Esophagus squamous epithelium (tissue), 5 donors: ENCODE measurements around the gene CRYBG2. TPM values are rescaled to one million over a fixed set of nuclear protein-coding genes. Genes with fewer than 3 reads are reported as not detected.

ENCODE experiments used
- DNase-seq: peaks from one replicate; lab custom pipeline; 2025; lab: John Stamatoyannopoulos, UW
- H3K27ac ChIP-seq, 4 donors: fragments of 200-600 bp; sonication (generic); one replicate each; pipeline ENCODE4 v1.5.1; 2016 to 2019; ENCODE audit warnings: mild to moderate bottlenecking in 1 of 4
- H3K27me3 ChIP-seq, 4 donors: fragments of 200-600 bp; sonication (generic); 1 replicate in 3 of 4; 2 replicates in 1 of 4; pipeline versions ENCODE4 v1.5.1 to v1.6.0; 2017 to 2021; ENCODE audit warnings: antibody characterized with exemption in 1 of 4
- H3K36me3 ChIP-seq, 3 donors: fragments of 200-600 bp; sonication (generic); one replicate each; pipeline ENCODE4 v1.5.1; 2016 to 2019
- H3K4me1 ChIP-seq, 3 donors: fragments of 200-600 bp; sonication (generic); one replicate each; pipeline ENCODE4 v1.5.1; 2017 to 2019
- H3K4me3 ChIP-seq, 4 donors: fragments of 200-600 bp; sonication (generic); 1 replicate in 3 of 4; 2 replicates in 1 of 4; pipeline ENCODE4 v1.5.1; 2016 to 2019; ENCODE audit warnings: mild to moderate bottlenecking in 2 of 4, moderate library complexity in 1 of 4
- H3K9me3 ChIP-seq, 3 donors: fragments of 200-600 bp; sonication (generic); one replicate each; pipeline ENCODE4 v1.5.1; 2016 to 2019
- POLR2A ChIP-seq, 4 donors: fragments of 450-650 bp; IDR thresholded peaks; one replicate each; pipeline ENCODE4 v1.6.1; 2017; ENCODE audit warnings: antibody characterized with exemption in 4 of 4, mild to moderate bottlenecking in 4 of 4, moderate library complexity in 3 of 4
- WGBS, 2 donors: methylation state at CpG; one replicate each; pipeline ENCODE4 v1.1.5; 2018; 5-methylcytosine and 5-hydroxymethylcytosine counted together
- intact Hi-C: fragments of 100-400 bp; cut with DNase I; formaldehyde crosslinking; loops from one replicate; pipeline ENCODE4 v1.15.0; 2022
- total RNA-seq, 4 donors: library from RNA; depleted of rRNA; stranded (reverse); fragments of >200 nt; gene quantifications; one replicate each; pipeline ENCODE4 v1.1.0, GENCODE V29; 2016
- TF ChIP-seq, protein P1 (sequence below), 6 experiments: fragments of 450-650 bp in 4 of 6; fragments of 200-600 bp in 2 of 6; sonication (generic) in 2 of 6; IDR thresholded peaks; one replicate each; pipeline ENCODE4 v1.5.1; 2016 to 2019; ENCODE audit warnings: antibody characterized with exemption in 6 of 6, mild to moderate bottlenecking in 4 of 6, moderate library complexity in 4 of 6
- donor health status: DM: yes; HTN: yes; CAD: no.

CRYBG2 gene
- total RNA-seq, 4 donors from 2014 or later: 35.8 to 305 (median 122) TPM

DNA sequence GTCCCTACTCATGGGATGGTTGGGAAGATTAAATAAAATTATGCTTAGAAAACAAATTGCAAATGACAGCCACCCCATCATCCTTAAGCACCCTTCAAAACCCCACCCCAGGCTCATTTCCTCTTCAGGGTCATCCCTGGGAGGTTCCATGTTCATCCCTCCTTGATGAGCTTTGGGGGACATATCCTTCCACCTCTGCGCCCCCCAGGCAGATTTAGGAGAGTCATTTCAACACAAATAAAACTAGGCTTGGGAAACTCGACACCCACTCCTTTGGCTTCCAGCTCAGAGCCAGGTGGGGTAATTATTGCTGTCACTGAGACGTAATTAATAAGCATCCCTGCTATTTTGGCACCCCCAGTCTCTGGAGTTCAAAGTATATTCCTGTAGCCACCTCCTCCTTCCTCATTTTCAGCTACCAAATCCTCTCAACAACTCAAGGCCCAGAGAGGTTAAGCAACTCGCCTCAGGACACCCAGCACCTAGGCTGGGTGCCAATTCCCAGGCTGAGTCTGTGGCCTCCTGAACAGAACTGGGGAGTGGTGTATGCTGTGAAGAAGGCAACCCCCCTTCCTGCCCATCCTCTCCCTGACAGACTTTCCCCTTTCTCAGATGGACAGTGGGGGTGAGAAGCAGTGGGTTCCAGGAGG, 595 bp downstream of the CRYBG2 start:
- Histone ChIP-seq H3K9me3 (no peaks in the 10 kb centered on the region), H3K27me3 (peaks cover 0 to 32% (median 0%) of the 10 kb centered on the region in 4 donors), H3K4me1 (peaks cover 28 to 88% (median 35%) of the 10 kb centered on the region in 3 donors), H3K27ac (peak overlapping the region; percentile 85 to 95 (median 92)), H3K4me3 (peak overlapping the region; percentile 43 to 59 (median 48)), H3K36me3 (no peaks in the 10 kb centered on the region)
- DNase-seq: no peak
- WGBS, 2 donors: 38 to 72% methylated on average over 4 of the region's 4 CpGs
- no peak for TF ChIP-seq POLR2A (IDR thresholded peaks at IDR 0.05)
- TF ChIP-seq, protein P1, sequence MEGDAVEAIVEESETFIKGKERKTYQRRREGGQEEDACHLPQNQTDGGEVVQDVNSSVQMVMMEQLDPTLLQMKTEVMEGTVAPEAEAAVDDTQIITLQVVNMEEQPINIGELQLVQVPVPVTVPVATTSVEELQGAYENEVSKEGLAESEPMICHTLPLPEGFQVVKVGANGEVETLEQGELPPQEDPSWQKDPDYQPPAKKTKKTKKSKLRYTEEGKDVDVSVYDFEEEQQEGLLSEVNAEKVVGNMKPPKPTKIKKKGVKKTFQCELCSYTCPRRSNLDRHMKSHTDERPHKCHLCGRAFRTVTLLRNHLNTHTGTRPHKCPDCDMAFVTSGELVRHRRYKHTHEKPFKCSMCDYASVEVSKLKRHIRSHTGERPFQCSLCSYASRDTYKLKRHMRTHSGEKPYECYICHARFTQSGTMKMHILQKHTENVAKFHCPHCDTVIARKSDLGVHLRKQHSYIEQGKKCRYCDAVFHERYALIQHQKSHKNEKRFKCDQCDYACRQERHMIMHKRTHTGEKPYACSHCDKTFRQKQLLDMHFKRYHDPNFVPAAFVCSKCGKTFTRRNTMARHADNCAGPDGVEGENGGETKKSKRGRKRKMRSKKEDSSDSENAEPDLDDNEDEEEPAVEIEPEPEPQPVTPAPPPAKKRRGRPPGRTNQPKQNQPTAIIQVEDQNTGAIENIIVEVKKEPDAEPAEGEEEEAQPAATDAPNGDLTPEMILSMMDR (IDR thresholded peaks at IDR 0.05): no peak
- intact Hi-C loops: no loop called here

DNA sequence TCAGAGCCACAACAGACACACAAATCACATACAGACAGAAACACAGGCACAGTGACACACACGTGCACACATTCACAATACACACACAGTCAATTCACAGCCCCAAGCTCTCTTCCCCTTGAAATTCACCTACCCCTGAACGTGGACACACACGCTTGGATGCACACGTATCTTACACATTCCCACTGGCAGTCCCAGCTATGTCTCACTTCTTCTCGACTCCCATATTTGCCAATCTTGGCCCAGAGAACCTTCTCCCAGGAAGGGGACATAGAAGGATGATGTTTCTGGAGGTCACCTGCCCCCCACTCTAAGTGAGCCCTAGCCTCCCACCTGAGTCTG, 1.6 kb downstream of the CRYBG2 start:
- H3K4me3 ChIP-seq: peak overlapping the region; percentile 43 to 59 (median 48)
- WGBS, 2 donors: 40 to 54% methylated on average over 5 of the region's 5 CpGs

DNA sequence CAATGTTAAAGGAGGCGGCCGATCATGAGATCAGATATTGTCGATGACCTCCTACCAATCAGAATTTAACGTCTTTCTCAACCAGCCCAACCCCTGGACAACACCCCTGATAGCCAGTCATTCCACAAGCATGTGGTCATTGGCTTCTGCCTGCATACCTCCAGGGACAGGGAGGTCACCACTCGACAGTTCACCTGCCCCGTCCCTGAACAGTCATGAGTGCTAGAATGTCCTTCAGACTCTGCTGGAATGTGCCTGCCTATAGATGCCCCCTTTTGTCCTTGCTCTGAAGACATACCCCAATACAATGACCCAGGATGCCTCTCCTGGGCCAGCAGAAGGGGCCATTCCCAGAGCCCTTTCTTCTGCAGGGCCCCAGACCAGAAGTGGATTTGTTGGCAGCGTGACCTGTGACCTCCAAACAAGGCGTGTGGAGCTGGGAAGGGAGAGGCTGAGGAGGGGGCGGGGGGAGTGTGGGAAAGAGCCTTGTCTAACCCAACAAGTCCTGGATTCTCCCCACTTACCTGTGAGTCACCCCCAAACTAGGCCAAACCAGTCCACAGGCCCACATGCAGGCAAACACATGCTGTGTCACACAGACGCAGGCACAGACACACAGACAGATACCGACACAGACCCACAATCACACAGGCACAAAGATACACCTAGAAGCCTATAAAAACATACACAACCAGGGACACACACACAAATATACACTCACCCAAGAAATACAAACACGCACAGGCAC, 2.2 kb downstream of the CRYBG2 start:
- Histone ChIP-seq H3K4me1 (peaks cover 23 to 77% (median 33%) of the 10 kb centered on the region in 3 donors), H3K27me3 (peaks cover 0 to 24% (median 0%) of the 10 kb centered on the region in 4 donors), H3K9me3 (no peaks in the 10 kb centered on the region), H3K36me3 (peaks cover 0 to 8% (median 0%) of the 10 kb centered on the region in 3 donors), H3K27ac (peak overlapping the region; percentile 85 to 95 (median 92)), H3K4me3 (peak overlapping the region; percentile 43 to 59 (median 48))
- DNase-seq: no peak
- TF ChIP-seq, protein P1 (IDR thresholded peaks at IDR 0.05): no peak
- TF ChIP-seq POLR2A (IDR thresholded peaks at IDR 0.05): peak in 2 of 4 donors; percentile 14 to 39
- 55 to 61% methylated on average over 8 to 12 of the region's 12 CpGs for WGBS, 2 donors
- intact Hi-C loops: no loop called here

More for the DNA sequence above, 1.6 kb downstream of the CRYBG2 start:
- DNase-seq: no peak
- H3K36me3 ChIP-seq: peaks cover 0 to 5% (median 0%) of the 10 kb centered on the region in 3 donors
- peaks cover 0 to 30% (median 0%) of the 10 kb centered on the region in 4 donors for H3K27me3 ChIP-seq
- peaks cover 24 to 82% (median 35%) of the 10 kb centered on the region in 3 donors for H3K4me1 ChIP-seq
- TF ChIP-seq POLR2A (IDR thresholded peaks at IDR 0.05): no peak
- TF ChIP-seq, protein P1 (IDR thresholded peaks at IDR 0.05): no peak
- intact Hi-C loops: no loop called here
- H3K27ac ChIP-seq: peak overlapping the region; percentile 85 to 95 (median 92)
- no peaks in the 10 kb centered on the region for H3K9me3 ChIP-seq

DNA sequence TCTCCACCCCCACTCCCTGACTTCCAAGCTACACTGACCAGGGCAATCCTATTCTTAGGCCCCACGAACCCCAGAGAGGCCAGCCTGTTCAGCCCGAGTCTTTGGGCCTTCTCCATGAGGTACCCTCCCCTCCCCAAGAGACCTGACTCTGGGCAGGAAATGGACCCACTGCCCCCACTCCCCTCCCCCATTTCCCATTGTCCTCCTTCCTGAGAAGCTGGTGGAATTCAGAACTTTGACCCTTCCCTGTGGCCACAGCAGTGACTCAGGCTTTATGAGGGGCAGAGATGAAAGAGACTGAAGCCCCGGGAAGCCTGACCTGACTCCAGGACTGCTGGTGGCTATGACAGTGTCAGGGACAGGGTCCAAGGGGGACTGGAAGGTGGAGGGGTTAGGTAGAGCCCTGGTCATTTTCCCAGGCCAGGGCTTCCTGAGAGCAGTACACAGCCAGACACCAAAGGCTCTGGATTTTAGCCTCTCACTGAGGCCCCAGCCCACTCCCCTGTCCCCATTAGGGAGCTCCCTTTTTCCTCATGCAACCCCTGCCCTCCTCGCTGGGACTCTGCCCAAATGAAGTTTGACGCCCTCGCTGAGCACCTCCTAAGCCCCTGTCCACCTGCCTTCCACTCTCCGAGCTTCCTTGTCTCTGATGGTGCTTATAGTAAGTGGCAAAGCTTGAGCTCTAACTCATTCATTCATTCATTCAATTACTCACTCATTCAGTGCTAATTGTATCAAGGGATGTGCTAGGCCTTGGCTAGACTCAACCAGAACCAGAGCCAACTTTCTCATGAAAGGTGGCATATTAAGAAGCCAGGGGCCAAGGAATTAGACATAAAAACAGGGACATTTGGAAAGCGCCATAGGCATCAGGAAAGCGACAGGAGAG, 3.0 kb downstream of the CRYBG2 start:
- H3K4me3 ChIP-seq: peak overlapping the region in 3 of 4 donors; percentile 27 to 59 (median 54)
- H3K36me3 ChIP-seq: peaks cover 0 to 16% (median 4%) of the 10 kb centered on the region in 3 donors
- TF ChIP-seq, protein P1 (IDR thresholded peaks at IDR 0.05): no peak
- TF ChIP-seq POLR2A (IDR thresholded peaks at IDR 0.05): no peak
- intact Hi-C loops: no loop called here
- peaks cover 17 to 69% (median 25%) of the 10 kb centered on the region in 3 donors for H3K4me1 ChIP-seq
- H3K27ac ChIP-seq: peak overlapping the region; percentile 85 to 95 (median 92)
- H3K27me3 ChIP-seq: peaks cover 0 to 16% (median 0%) of the 10 kb centered on the region in 4 donors
- no peaks in the 10 kb centered on the region for H3K9me3 ChIP-seq
- WGBS, 2 donors: 85% methylated on average over 8 of the region's 9 CpGs
- DNase-seq: no peak
